HL-60 (cell line): ENCODE data around the gene ABCC4.

Source experiments
- GABPA ChIP-seq: IDR thresholded peaks from 2 replicates; pipeline ENCODE4 v1.6.1; 2012; ENCODE audit warnings: low read depth
- POLR2AphosphoS5 ChIP-seq: IDR thresholded peaks from 2 replicates; pipeline ENCODE4 v1.6.1; 2012; ENCODE audit warnings: low read depth
- TF ChIP-seq, protein P1 (sequence below): IDR thresholded peaks from 2 replicates; pipeline ENCODE4 v1.6.1; 2012; ENCODE audit warnings: low read depth; ENCODE audit not compliant: insufficient replicate concordance
- TF ChIP-seq, protein P2 (sequence below): IDR thresholded peaks from one replicate; pipeline ENCODE4 v1.5.1; 2011; ENCODE audit warnings: low read length, control low read depth, inconsistent platforms; ENCODE audit not compliant: insufficient read depth

DNA sequence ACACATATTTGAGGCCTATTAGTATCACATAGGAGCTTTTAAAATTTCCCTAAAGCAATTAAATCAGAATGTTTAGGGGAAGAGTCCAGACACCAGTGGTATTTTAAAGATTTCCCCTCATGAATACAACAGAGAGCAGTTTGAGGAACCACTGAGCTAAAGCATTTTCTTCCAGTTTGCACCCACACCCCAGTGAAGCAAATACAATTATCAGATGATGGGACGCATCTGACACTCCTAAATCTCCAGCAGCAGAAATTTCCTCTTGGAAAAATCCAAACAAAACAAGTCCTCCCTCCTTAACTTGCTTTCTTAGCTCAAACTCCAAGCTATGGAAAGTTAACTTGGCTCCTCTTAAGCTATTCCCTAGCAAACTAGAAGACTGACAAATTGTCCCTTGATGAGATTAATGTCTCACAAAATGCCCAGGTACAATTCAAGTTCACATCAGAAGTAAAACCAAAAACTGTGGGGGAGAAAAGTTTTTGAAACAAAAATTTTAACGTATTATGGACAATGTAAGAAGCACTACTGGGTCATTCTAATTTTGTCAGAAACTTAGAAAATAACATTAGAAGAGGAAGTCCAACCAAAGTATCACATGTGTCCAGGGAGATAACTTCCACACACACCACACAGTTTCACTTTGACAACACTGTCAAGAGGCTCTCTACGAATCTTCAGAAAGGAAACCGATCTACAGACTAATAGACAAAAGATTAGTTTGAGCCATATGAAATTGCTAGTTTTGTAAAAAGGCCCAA is 74.1 kb downstream of the ABCC4 start:
- TF ChIP-seq, protein P1, sequence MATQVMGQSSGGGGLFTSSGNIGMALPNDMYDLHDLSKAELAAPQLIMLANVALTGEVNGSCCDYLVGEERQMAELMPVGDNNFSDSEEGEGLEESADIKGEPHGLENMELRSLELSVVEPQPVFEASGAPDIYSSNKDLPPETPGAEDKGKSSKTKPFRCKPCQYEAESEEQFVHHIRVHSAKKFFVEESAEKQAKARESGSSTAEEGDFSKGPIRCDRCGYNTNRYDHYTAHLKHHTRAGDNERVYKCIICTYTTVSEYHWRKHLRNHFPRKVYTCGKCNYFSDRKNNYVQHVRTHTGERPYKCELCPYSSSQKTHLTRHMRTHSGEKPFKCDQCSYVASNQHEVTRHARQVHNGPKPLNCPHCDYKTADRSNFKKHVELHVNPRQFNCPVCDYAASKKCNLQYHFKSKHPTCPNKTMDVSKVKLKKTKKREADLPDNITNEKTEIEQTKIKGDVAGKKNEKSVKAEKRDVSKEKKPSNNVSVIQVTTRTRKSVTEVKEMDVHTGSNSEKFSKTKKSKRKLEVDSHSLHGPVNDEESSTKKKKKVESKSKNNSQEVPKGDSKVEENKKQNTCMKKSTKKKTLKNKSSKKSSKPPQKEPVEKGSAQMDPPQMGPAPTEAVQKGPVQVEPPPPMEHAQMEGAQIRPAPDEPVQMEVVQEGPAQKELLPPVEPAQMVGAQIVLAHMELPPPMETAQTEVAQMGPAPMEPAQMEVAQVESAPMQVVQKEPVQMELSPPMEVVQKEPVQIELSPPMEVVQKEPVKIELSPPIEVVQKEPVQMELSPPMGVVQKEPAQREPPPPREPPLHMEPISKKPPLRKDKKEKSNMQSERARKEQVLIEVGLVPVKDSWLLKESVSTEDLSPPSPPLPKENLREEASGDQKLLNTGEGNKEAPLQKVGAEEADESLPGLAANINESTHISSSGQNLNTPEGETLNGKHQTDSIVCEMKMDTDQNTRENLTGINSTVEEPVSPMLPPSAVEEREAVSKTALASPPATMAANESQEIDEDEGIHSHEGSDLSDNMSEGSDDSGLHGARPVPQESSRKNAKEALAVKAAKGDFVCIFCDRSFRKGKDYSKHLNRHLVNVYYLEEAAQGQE, result no peak
- TF ChIP-seq, protein P2, sequence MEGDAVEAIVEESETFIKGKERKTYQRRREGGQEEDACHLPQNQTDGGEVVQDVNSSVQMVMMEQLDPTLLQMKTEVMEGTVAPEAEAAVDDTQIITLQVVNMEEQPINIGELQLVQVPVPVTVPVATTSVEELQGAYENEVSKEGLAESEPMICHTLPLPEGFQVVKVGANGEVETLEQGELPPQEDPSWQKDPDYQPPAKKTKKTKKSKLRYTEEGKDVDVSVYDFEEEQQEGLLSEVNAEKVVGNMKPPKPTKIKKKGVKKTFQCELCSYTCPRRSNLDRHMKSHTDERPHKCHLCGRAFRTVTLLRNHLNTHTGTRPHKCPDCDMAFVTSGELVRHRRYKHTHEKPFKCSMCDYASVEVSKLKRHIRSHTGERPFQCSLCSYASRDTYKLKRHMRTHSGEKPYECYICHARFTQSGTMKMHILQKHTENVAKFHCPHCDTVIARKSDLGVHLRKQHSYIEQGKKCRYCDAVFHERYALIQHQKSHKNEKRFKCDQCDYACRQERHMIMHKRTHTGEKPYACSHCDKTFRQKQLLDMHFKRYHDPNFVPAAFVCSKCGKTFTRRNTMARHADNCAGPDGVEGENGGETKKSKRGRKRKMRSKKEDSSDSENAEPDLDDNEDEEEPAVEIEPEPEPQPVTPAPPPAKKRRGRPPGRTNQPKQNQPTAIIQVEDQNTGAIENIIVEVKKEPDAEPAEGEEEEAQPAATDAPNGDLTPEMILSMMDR, result no peak
- no peak for TF ChIP-seq POLR2AphosphoS5
- no peak for TF ChIP-seq GABPA
